Stomach (tissue), 4 donors: ENCODE data around the gene SELENOO.

Source experiments
- EP300 ChIP-seq: sonication (generic); formaldehyde crosslinking; IDR thresholded peaks from one replicate; pipeline ENCODE4 v1.6.1; 2017; ENCODE audit warnings: antibody characterized with exemption
- POLR2A ChIP-seq, 4 donors: fragments of 450-650 bp; IDR thresholded peaks; one replicate each; pipeline ENCODE4 v1.6.1; 2016; ENCODE audit warnings: antibody characterized with exemption in 4 of 4, control low read depth in 2 of 4, mild to moderate bottlenecking in 1 of 4, moderate library complexity in 1 of 4
- POLR2AphosphoS5 ChIP-seq, 3 donors: sonication (generic); formaldehyde crosslinking; IDR thresholded peaks; one replicate each; pipeline ENCODE4 v1.6.1; 2016; ENCODE audit warnings: antibody characterized with exemption in 3 of 3
- TF ChIP-seq, protein P1 (sequence below), 7 experiments: fragments of 450-650 bp in 4 of 7; fragments of 200-600 bp in 3 of 7; sonication (generic) in 3 of 7; IDR thresholded peaks; one replicate each; pipeline ENCODE4 v1.5.1; 2016 to 2019; ENCODE audit warnings: antibody characterized with exemption in 7 of 7, control low read depth in 2 of 7, mild to moderate bottlenecking in 1 of 7

DNA sequence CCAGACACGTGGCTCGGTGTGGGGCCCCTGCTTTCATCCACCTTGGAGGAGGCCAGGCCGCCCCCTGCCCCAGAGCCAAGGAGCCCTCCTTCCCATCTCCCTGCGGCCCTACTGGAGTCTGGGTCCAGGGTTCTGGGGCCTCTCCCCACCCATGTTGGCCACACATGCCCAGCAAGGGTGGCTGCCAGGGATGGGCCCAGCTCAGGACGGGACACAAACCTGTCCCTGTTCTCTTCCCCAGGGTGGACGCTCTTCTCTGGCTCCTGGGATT is 25.7 kb upstream of the SELENOO start:
- TF ChIP-seq, protein P1, sequence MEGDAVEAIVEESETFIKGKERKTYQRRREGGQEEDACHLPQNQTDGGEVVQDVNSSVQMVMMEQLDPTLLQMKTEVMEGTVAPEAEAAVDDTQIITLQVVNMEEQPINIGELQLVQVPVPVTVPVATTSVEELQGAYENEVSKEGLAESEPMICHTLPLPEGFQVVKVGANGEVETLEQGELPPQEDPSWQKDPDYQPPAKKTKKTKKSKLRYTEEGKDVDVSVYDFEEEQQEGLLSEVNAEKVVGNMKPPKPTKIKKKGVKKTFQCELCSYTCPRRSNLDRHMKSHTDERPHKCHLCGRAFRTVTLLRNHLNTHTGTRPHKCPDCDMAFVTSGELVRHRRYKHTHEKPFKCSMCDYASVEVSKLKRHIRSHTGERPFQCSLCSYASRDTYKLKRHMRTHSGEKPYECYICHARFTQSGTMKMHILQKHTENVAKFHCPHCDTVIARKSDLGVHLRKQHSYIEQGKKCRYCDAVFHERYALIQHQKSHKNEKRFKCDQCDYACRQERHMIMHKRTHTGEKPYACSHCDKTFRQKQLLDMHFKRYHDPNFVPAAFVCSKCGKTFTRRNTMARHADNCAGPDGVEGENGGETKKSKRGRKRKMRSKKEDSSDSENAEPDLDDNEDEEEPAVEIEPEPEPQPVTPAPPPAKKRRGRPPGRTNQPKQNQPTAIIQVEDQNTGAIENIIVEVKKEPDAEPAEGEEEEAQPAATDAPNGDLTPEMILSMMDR (IDR thresholded peaks at IDR 0.05): no peak
- TF ChIP-seq POLR2A (IDR thresholded peaks at IDR 0.05) (no peak), EP300 (no peak), POLR2AphosphoS5 (IDR thresholded peaks at IDR 0.05) (no peak)
